HL-60 (cell line): ENCODE data around the gene SCYGR6.

Experiments
- DNase-seq, 2 experiments: peaks; one replicate each; pipeline ENCODE4 v3.0.0-alpha.2; 2010 to 2020; ENCODE audit warnings: low read depth in 1 of 2, low spot score in 1 of 2
- H3K27ac ChIP-seq: fragments of 250-450 bp; sonication (Bioruptor Pico); replicated peaks from 2 replicates; pipeline ENCODE4 v1.5.1; 2020; ENCODE audit warnings: mild to moderate bottlenecking, moderate library complexity
- H3K27me3 ChIP-seq: fragments of 250-450 bp; sonication (Bioruptor Pico); 2 replicates; pipeline ENCODE4 v1.5.1; 2021; ENCODE audit warnings: mild to moderate bottlenecking, moderate library complexity; ENCODE audit not compliant: insufficient read depth, poor library complexity, severe bottlenecking
- H3K4me3 ChIP-seq: replicated peaks from 2 replicates; pipeline ENCODE4 v1.5.1; 2011; ENCODE audit warnings: mild to moderate bottlenecking, control low read depth, low read length; ENCODE audit not compliant: insufficient read depth
- GABPA ChIP-seq: IDR thresholded peaks from 2 replicates; pipeline ENCODE4 v1.6.1; 2012; ENCODE audit warnings: low read depth
- POLR2AphosphoS5 ChIP-seq: IDR thresholded peaks from 2 replicates; pipeline ENCODE4 v1.6.1; 2012; ENCODE audit warnings: low read depth
- SPI1 ChIP-seq: IDR thresholded peaks from 2 replicates; pipeline ENCODE4 v1.6.1; 2012; ENCODE audit warnings: low read depth, mild to moderate bottlenecking, borderline replicate concordance
- TF ChIP-seq, protein P1 (sequence below): IDR thresholded peaks from one replicate; pipeline ENCODE4 v1.5.1; 2011; ENCODE audit warnings: low read length, control low read depth, inconsistent platforms; ENCODE audit not compliant: insufficient read depth
- TF ChIP-seq, protein P2 (sequence below): IDR thresholded peaks from 2 replicates; pipeline ENCODE4 v1.6.1; 2012; ENCODE audit warnings: low read depth; ENCODE audit not compliant: insufficient replicate concordance

Gene SCYGR6

DNA sequence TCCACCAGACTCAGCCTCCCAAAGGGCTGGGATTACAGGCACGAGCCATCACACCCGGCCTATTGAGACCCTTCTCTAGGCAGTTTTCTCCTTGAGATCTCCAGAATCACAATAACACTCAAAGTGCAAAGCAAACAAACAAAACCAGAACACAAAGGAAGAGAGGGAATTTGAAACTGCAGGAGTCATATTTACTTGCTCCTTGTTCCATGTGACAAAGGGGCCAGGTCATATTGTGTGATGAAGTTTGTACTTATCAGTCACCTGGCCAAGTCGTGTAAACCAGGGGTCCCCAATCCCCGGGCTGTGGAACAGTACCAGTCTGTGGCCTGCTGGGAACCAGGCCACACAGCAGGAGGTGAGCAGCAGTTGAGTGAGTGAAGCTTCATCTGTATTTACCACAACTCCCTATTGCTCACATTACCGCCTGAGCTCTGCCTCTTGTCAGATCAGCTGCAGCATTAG, 47.7 kb upstream of the SCYGR6 start:
- TF ChIP-seq GABPA (no peak), SPI1 (no peak), POLR2AphosphoS5 (no peak)
- TF ChIP-seq, protein P1, sequence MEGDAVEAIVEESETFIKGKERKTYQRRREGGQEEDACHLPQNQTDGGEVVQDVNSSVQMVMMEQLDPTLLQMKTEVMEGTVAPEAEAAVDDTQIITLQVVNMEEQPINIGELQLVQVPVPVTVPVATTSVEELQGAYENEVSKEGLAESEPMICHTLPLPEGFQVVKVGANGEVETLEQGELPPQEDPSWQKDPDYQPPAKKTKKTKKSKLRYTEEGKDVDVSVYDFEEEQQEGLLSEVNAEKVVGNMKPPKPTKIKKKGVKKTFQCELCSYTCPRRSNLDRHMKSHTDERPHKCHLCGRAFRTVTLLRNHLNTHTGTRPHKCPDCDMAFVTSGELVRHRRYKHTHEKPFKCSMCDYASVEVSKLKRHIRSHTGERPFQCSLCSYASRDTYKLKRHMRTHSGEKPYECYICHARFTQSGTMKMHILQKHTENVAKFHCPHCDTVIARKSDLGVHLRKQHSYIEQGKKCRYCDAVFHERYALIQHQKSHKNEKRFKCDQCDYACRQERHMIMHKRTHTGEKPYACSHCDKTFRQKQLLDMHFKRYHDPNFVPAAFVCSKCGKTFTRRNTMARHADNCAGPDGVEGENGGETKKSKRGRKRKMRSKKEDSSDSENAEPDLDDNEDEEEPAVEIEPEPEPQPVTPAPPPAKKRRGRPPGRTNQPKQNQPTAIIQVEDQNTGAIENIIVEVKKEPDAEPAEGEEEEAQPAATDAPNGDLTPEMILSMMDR, result no peak
- TF ChIP-seq, protein P2, sequence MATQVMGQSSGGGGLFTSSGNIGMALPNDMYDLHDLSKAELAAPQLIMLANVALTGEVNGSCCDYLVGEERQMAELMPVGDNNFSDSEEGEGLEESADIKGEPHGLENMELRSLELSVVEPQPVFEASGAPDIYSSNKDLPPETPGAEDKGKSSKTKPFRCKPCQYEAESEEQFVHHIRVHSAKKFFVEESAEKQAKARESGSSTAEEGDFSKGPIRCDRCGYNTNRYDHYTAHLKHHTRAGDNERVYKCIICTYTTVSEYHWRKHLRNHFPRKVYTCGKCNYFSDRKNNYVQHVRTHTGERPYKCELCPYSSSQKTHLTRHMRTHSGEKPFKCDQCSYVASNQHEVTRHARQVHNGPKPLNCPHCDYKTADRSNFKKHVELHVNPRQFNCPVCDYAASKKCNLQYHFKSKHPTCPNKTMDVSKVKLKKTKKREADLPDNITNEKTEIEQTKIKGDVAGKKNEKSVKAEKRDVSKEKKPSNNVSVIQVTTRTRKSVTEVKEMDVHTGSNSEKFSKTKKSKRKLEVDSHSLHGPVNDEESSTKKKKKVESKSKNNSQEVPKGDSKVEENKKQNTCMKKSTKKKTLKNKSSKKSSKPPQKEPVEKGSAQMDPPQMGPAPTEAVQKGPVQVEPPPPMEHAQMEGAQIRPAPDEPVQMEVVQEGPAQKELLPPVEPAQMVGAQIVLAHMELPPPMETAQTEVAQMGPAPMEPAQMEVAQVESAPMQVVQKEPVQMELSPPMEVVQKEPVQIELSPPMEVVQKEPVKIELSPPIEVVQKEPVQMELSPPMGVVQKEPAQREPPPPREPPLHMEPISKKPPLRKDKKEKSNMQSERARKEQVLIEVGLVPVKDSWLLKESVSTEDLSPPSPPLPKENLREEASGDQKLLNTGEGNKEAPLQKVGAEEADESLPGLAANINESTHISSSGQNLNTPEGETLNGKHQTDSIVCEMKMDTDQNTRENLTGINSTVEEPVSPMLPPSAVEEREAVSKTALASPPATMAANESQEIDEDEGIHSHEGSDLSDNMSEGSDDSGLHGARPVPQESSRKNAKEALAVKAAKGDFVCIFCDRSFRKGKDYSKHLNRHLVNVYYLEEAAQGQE, result no peak

DNA sequence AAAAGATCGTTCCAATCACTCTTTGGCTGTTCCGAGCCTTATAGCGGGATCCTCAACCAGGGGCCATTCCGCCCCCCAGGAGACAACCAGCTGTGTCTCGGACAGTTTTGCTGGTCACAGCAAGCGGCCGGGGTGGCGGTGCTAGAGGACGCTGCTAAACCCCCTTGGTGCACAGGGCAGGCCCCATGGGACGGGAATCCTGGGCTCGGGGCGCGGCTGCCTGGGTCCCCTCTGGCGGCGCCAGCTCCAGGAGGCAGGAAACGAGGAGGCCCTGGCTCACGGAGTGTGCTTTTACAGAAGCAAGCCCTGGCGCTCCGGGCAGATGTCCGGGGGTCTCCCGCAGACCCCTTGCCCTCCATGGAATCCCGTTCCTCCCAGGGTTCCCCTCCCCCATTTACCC, 43.3 kb upstream of the SCYGR6 start:
- no peak for DNase-seq
- no peaks in the 10 kb centered on the region for H3K27me3 ChIP-seq
- no peak overlapping the region for H3K27ac ChIP-seq
- TF ChIP-seq SPI1 (no peak), GABPA (no peak), POLR2AphosphoS5 (no peak)
- TF ChIP-seq, protein P2, result no peak
- TF ChIP-seq, protein P1, result no peak
- no peak overlapping the region for H3K4me3 ChIP-seq

More for the DNA sequence above, 47.7 kb upstream of the SCYGR6 start:
- DNase-seq, result no peak
- no peak overlapping the region for H3K4me3 ChIP-seq
- H3K27me3 ChIP-seq, result no peaks in the 10 kb centered on the region
- no peak overlapping the region for H3K27ac ChIP-seq

DNA sequence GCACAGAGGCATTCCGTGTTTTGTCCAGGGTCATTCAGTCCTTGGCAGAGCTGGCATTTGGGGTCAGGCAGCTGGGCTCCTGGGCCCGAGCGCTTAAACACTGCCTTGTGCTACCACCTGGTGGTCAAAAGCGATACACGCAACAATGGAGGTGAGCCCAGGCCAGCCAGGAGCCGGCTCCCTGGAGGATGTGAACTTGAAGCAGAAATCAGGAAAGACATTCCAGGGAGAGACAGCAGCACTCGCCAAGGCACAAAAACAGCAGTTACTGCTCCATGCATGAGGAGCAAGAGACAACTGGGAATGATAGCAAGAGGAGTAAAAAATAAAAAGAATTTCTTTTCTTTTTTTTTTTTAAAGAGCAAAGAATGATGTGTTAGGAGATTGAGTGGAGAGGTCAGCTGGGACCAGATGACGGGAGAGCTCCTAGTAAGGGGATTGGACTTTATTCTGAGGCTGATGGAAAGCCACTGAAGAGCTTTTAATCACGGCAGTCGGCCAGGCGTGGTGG, 41.9 kb upstream of the SCYGR6 start:
- TF ChIP-seq, protein P1, result peak; percentile 51
- TF ChIP-seq GABPA, result no peak
- TF ChIP-seq, protein P2, result no peak
- peak; percentile 15 to 64 for DNase-seq
- Histone ChIP-seq H3K27me3 (no peaks in the 10 kb centered on the region), H3K4me3 (no peak overlapping the region), H3K27ac (no peak overlapping the region)
